HG03103 (cell line): ENCODE measurements around the gene PIR.
A peak's percentile ranks its signal among the peaks of the same experiment; 100 is the strongest.

Experiments used
- ATAC-seq: cut with Tn5 transposase; IDR thresholded peaks from one replicate; pipeline ENCODE4 v1.9.1; 2021; ENCODE audit warnings: low read depth; ENCODE audit not compliant: unreplicated experiment

Gene PIR

DNA sequence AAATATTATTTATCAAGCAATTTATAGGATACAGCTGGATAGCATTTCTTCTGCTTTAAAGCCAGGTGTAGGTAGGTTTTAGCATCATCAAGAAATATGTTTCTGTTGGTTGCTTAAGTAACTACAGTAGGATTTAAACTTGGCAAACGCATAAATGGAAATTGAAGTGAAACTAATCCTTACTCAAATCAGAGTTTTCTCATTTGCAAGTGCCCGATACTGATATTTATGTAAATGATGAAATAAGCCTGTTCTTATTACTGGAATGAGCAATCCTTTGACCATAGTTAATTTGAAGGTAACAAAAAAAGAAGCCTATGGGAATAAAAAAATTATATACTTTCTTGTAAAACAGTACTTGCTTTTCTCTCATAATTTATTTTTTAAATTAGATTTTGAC, 134.6 kb downstream of the PIR start:
- ATAC-seq = no peak

DNA sequence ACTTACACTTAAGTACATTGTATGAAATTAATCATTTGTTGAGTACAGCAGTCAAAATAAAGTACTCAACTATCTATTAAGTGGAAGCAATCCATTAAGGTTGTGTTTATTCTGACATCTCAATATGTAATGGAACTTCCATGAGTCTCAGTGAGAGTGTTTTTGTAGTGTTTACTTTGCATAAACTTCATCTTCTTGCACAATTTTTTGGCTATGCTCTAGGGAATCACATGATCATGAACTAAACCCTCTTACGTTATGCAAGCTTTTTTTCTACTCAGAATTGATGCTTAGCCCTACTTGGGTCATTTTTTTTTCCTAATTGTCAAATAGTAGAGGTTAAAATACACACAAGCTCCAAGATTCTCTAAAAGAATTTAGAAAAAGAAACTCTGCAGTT, 136.7 kb downstream of the PIR start:
- ATAC-seq = no peak

DNA sequence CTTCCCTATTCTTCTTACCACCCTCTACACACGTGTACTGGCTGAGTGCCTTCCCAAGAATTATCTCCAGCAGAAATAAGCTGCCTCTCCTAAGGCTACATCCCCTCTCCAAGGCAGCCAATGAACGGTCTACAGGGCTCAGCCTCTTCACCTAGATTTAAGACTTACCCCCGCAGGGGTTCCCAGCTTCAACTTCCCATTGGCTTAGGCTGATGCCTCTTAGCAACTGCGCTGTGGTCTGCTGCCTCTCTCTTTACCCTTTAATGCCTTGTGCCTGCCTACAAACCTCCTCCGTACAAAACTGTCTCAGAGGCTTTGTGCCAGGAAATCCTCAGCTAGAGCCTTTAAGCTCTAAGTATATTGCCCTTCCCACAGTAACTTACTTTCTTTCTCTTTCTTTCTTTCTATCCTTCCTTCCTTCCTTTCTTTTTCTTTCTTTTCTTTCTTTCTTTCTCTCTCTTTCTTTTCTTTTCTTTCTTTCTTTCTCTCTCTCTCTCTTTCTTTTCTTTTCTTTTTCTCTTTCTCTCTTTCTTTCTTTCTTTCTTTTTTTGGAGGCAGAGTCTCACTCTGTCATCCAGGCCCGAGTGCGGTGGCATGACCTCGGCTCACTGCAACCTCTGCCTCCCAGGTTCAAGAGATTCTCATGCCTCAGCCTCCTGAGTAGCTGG, 142.7 kb downstream of the PIR start:
- no peak for ATAC-seq

DNA sequence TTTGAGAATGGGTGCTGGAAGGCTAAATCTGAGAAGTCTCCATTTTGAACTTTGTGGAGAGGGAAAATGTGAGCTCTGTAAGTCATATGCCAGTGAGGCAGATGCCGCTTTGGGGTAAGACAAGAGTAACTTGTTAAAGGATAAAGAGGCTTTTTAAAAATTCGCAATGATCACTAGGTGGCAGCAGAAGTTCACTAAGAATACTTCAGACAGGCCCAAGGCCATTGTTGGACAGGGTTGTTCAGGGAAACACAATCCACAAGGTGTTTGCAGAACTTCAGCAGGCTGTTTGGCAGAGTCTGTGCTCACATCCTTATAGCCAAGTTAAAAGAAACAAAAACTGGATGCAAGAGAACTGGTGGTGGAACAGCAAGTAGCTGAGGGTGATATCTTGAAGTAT, 144.1 kb downstream of the PIR start:
- no peak for ATAC-seq

DNA sequence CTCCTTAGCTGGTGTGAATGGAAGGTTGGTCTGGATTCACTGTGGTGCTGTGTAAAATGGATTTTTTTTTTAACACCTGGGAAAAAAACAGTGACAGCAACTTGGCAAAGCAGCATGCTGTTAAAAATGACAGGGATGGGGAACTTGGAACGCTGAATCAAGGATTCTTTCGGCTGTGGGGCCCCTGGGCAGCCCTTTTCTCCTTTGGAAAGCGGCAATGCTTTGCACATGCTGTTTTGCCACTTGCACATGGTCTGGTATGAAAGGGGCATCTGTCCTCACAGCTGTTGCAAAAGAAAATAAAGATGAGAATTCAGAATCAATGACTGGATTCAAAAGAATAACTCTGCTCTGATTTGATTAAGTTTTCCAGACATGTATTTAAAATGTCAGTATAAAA, 147.2 kb downstream of the PIR start:
- no peak for ATAC-seq

DNA sequence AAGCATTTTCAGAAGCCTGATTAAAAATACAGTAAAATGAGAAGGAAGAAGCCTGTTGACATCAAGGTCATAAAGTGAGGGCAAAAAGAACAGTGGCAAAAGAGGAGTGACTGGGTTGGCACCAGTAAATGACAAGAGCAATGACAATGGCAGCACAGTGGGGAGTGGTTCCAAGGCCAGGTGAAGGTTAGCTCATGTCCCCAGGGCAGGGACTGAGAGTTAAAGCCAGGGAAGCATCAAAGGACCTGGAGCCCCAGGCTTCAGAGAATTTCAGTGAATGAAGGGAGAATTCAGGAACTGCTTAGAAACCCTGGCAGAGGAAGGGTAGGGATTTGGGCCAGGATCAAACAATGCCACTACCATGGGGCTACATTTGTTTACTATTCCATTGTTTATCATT, 149.0 kb downstream of the PIR start:
- no peak for ATAC-seq

DNA sequence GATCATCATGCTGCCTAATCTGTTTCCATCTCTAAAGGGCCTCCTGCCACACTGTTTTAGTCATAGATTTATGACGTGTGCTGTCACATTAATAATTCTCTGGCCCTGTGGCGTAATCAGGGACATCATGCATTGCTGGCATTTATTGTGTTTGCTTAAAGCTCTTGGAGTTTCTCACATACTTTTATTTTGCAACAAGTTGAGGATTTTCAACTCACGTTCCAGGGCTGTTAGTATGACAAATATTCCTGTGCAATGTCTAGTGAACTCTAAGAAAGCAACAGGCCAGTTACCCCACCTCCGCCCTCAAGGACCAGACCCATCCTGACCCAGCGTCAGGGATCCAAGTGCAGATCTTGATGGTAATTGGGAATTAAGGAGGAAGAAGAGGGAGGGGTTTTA, 150.1 kb downstream of the PIR start:
- ATAC-seq = no peak

DNA sequence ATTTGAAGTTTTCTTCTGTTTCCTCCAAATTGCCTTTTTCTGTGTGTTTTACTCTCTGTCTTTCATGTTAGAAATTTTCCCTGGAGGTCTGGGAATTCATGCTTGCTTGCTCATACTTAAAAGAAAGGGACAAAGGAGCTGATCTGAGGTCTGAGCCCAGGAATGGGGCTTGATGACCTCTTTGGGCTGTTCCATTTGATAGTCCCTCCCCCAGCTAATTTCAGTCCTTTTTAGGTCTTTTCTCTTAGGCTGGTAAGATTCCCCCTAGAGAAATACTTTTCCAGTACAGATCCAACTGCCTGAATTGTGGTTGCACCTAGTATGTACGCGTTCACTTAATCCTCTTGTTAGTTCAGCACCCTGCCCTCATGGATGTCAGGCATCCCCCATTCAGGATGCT, 152.3 kb downstream of the PIR start:
- ATAC-seq = no peak

DNA sequence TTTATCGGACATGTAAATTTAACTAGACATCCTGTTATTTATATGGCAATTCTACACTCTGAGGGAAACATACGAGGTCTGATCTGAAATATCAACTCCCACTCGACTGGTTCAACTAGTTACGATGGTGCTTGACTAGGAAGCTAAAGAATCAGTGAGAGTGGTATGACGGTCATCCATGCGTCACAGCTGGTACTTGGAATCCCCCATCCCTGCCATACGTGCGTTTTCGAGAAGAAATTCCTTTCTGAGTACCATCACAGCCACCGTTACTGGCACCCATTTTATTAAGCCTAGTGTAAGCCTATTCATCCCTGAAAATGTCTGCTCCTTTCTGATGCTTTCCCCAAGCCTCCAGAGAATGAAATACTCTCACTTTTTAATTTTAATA, 157.1 kb downstream of the PIR start:
- no peak for ATAC-seq

DNA sequence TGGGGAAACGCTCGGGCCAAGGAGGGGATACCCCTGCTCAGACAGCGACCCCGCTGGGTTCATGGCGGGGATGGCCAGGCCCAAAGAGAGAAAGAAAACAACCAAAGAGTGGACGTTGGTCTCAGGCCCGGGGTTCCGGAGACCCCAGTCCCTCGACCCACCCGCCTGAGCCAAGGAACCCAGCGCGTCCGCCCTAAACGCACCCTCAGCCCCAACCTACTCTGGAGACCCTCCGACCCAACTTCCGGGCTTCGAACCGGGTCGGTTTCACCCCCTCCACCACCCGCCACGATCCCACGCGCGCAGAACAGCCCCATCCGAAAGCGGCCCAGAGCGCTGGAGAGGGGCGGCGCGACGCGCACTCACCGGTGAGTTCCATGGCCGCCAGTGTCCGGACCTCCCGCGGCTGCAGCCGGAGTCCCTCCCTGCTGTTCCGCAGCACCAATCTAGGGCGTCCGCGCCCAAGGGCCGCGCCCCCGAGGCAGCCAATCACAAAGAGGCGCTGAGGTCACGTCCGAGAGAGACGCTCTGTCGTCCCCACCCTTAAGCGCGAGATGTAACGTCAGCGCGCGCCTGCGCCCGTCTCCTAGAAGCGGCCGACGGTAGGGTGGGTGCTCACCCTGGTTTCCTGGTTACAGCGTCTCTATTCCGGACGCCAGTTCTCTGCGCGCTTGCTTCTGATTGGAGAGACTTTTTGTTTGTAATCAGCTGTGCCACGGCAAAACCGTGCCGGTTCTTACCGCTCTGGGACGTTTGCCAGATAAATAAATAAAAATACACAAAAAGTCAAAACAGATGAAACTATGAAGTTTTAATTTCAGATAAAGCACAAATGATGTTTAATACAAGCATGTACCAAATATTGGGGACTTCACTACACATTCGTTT, 157.8 kb downstream of the PIR start, which contains the start of gene PIGA:
Gene PIGA, minus strand, starts transcription at position 389 of the 888 bp plus-strand sequence. CDS start 3,593 bp downstream, outside the sequence.
- ATAC-seq = peak; percentile 98
